ENCODE results near the gene HIVEP2.

Gene HIVEP2

GRCh38 chr6:142887517-142887916, 57.5 kb downstream of the HIVEP2 start:
- no peak for DNase-seq

DNA sequence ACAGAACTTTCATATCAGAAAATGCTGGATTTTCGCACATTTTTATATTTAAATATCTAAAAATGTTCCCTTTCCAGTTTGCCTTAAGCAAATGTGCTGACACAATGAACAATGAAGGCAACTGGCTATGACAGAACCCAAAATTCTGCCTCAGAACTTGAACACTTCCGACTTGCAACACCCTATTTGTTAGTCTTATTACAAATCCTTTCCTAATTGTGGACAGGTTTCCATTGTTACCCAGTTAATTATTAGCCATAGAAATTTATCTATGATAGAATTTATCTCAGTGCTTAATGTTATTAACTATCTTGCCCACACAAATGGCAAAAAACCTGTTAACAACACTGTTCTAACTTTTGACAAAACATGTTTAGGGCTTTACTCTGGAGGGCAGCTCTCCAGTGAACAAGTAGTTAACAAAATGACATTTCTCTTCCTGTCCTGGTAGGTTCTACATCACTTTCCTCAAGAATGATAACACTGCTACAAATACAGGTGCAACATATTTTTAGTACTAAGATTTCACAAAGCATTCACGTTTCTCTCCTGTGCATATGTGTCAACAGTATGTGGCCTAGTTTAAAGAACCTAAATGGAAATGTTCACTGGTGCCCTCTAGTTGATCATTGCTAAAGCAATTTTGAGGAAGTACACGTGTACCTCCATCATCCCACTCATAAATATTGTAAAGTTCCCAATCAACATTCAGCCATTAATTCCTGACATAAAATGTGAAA, 58.4 kb downstream of the HIVEP2 start:
- DNase-seq, result no peak

DNA sequence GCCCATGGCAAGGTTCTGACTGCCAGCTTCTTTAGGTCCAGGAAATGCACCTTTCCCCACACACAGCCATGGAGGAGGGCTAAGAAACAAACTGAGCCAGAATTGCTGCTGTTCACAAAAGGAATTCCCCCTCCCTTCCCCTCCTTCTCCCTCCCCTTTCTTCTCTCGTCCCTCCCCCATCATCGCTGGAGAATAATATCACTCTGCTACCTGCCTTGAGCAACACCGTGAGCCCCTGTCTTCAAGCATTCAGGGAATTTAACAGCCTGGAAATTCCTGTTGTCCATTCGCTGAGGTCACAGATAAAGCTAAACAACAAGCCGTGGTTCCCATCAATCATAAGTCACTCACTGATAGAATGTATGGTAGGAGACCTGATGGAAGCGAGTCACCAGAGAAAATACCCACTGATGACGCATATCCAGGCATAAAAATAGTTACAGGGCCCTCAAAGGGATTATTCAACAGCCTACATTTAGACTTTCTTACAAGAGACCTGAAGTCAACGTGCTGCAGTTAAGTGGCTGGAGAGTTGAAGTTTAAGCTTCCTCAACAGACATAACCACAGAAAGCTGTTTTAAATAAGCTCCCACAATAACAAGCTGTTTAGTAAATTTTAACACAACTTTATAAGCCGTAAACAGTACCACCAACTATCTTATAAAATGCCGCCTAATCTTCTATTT, 59.7 kb downstream of the HIVEP2 start:
- DNase-seq, result peak; percentile 38

DNA sequence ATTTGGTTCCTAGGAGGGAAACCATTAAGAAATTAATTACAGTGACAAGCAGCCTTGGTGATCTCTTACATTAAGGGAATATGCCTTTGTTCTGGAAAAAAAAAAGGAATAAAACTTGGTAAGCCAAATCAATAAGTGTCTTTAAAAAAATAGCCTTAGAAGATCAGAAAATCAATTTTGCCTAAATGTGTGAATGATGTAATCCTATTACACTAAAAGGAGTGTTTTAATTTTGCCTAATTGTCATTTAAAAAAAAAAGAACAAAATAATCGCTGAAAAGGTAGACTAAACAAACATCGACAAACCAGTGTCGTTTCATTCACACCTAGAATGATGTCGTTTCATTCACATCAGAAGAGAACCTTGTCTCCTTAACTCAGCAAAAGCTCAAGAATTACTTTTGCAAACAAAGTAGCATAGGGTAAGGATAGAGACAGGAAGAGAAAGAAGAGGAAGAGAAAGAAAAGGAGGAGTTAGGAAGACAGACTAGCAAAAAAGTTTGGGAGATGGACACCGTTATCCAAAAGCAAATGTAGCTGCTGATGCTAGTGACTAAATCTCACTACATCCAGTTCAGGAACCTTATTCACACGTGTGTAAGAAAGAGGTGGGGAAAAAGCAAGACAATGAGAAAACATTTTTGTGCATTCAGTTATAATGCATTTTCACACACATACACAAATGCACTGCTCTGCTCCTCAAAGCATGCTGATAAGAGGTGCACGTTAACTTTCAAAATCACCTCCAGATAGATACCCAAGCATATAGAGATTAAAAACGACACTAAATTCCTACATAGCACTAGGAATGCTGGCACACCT, 60.6 kb downstream of the HIVEP2 start:
- DNase-seq, result no peak

DNA sequence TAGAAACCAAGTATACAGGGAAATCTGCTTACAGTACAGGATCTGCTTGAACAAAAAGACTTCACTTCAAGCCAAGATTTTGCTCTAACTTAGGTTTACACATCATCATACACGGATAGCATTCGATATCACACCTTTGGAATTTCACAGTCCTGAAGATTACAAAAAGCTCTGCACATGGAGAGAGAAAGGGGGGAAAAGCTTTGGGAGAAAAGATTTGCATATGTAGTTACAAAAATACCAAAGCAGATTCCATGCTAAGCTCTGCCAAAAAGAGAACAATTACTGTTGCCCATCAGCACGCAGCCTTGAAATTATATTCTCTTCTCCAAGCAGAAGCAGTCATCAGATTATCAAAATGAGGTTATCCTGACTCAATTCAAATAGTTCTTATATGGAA, 62.0 kb downstream of the HIVEP2 start:
- no peak for DNase-seq

GRCh38 chr6:142881761-142882160, 63.2 kb downstream of the HIVEP2 start:
- no peak for DNase-seq

DNA sequence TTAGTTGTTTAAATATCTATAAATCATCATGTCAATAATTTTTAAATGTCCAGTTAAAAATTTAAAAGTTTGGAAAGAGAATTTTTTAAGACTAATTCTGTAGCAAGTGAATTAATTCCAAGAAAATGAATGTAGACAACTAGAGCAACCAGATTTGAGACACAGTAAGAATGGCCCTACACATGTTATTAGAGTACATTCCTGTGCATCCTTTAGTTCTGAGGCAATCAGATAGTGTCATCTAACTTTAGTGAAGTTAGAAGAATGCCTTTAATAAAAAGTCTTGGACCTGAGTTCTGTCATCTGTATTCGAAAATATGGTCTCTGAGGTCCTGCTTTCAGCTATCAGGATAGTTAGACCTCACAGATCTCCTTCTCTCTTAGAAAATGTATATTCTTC, 63.7 kb downstream of the HIVEP2 start:
- no peak for DNase-seq

DNA sequence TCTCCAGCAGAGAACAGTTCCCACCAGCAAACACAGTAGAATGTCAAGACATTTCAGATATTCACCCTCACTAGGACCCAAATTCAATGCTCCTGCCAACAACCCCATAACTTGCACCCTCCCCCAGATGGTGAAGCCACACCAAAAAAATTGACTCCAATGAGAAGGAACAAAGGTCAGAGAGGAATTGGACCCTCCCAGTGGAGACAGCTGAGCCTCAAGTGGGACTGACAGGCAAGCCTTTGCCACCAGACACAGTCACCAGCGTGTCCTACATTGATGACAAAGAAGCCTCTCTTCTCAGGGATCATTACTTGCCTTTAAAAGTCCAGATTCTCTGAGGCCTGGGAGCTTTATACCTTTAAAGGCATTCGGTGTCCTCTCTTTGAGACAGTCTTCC, 64.8 kb downstream of the HIVEP2 start:
- no peak for DNase-seq

DNA sequence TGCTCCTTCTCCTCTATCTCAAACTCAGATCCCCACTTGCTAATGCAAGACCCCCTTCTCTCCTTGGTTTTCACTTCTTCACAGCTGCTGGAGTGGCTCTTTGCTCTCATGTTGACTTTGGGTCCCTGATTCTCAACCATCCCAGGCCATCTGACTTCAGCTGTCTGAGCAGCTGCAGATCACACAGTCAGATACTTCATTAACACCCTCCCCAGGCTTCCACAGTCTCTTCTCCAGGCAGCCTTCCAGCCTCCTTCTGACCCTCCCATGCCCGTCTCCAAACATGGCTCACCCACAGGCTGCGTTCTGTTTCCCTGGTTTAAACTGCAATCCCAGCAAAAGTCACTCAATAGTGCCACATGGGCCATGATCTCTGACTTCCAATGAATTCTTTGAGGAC, 65.4 kb downstream of the HIVEP2 start:
- DNase-seq, result no peak

DNA sequence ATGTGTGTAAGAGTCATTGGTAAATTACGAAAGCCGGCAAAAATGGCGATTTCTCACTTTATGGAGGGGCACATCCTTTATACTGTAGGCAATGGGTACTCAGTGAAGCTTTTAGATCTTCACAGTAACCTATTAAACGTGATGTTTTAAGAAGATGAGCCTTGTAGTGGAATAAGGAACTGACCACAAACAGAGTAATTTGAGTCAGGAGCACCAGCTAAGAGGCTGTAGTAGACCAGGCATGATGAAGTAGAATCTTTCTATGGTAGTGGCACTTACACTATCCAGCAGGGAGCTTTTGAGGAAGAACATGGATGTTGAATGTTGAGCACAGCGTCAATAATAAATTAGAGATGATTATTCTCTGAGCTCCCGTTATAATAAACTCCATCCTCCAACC, 65.9 kb downstream of the HIVEP2 start:
- no peak for DNase-seq

- no peak for DNase-seq
These were observed 66.6 kb downstream of the HIVEP2 start for GRCh38 chr6:142878407-142878806.

- DNase-seq, result no peak
These were observed 70.3 kb downstream of the HIVEP2 start for GRCh38 chr6:142874676-142875075.

DNA sequence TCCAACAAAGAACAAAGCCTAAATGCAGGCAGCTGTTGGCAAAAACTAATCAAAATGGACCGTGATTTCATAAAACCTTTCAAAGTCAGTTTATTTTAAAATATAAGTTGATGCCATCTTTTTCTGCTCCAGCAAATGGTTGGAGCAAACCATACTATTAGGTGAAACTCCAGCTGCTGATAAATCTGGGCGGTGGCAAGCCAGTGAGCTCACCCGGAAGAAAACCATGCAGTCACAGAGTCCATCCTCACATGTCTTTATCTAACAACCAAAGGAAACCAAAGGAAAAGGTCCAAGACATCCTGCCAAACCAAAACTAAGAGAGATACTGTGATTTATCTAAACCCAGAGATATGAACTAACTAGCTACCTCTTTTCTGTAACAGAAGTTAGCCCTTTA, 72.6 kb downstream of the HIVEP2 start:
- no peak for DNase-seq

DNA sequence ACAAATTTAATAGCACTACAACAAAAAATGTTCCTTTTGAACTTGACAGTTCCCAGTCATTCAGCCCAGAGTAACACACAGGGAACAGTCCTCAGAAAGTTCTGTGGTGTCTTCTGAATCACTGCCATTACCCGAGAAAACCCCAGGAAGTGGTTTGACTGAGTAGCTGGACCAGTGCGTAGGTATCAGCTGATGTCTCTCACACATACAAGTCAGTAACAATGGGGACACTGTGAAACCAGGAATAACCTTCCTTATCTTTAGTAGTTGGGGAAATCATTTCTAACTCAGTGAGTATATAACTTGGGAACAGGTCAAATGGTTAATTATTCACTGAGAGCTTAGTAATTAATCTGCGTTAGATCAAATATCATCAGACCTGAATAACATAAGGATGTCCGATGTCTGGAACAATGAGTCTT, 73.1 kb downstream of the HIVEP2 start:
- peak; percentile 33 for DNase-seq

- no peak for DNase-seq
These were observed 74.1 kb downstream of the HIVEP2 start for GRCh38 chr6:142870787-142871415.

DNA sequence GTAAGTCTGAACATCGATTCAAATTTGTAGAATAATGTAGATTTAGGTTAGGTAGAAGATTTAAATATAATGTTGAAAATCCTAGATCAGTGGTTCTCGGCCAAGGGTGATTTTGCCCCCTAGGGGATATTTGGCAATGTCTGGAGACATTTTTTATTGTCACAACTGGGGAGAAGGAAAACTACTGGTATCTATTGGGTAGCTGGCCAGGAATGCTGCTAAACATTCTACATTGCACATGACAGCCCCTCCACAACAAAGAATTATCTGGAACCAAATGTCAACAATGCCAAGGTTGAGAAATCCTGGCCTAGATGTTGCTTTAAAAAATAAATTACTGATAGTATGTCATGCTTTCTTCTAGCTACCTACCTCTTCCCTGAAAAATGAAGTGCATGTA, 76.1 kb downstream of the HIVEP2 start:
- DNase-seq, result no peak

- no peak for DNase-seq
These were observed 76.8 kb downstream of the HIVEP2 start for GRCh38 chr6:142867988-142868812.

- no peak for DNase-seq
These were observed 77.6 kb downstream of the HIVEP2 start for GRCh38 chr6:142867355-142867801.

GRCh38 chr6:142863981-142864380, 81.0 kb downstream of the HIVEP2 start:
- DNase-seq, result no peak

DNA sequence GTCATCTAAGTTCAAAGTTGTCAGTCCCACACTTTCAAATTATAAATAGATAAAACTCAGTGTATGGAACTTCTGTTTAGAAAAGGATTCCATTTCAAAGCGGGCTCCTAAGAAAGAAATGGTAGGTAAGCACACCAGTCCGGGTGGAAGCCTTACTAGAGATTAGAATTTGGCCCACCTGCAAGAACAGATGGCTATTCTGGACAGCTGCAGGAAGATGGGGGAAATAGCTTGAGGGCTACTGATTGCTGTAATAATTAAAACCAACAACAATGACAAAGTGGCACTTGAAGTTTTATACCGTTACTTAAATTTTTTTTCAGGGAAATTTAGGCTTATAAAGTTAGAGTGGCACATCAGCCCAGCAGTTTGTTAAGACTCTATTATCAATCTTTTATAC, 83.3 kb downstream of the HIVEP2 start:
- DNase-seq, result no peak

- DNase-seq, result no peak
These were observed 84.5 kb downstream of the HIVEP2 start for GRCh38 chr6:142860498-142860897.
